GM21390 (cell line): ENCODE measurements around the gene EYS.
"Not testable (repeated sequence)": the region's sequence is repeated elsewhere in the genome, so short reads cannot be mapped to it uniquely, and the experiment has no call there.

Experiments used
- ATAC-seq: cut with Tn5 transposase; IDR thresholded peaks from one replicate; pipeline ENCODE4 v1.9.1; 2021; ENCODE audit not compliant: unreplicated experiment

Gene EYS

DNA sequence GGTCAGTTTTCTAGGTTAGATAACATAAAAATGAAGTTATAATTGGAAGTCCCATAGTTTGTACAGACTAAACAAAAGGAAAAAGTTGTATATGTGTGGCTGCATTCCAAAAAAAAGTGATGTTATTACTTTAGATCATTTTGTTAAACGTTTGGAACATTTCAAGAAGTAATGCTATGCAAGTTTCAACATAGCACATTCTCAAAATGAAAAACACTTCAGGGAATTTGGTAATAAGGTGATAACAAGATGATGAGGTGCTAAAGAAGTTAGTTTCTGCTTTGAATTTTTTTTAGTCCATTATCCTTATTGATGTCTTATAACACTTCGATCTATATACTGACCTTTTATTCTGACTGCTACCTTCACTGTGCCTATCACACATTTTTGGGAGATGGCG lies 1820.7 kb downstream of the EYS start:
- ATAC-seq: no peak

DNA sequence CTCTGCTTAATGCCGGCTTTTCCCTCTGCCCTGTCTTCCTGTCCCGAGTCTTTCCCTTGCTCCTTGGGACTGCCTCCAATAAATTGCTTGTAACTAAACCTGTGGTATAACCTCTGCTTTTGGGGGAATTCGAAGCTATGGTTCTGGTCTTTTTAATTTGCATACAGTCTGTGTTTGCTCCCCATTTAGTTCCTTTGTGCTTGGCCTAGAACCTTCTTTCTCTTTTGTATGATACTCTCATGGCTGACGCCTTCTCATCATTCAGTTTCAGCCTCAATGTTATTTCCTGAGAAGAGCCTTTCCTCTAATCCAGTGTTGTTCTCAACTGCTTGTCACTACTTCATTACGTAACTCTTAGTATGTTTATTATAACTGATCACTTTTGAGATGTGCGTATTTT lies 1823.4 kb downstream of the EYS start:
- peak; percentile 70 for ATAC-seq

- no peak for ATAC-seq
Observed at GRCh38 chr6:63882208-63882607, 1824.8 kb downstream of the EYS start.

DNA sequence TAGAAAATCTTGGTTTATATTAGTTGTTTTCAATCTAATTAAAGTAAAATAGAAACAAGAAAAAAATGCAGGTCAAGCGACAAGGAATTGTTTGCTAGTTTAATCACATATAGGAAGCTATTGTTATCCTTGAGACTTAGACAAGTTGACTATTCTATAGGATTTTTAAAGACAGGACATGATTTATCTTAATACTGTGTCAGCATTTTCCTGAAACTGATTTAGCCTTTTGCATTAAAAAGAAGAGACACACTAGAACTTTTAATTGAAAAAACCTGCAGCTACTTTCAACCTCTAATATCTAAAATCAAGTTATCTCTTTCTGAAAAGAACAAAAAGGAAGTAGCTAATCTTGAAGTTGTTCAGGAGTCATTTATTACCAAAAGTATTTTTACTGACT lies 1825.2 kb downstream of the EYS start:
- ATAC-seq: no peak

- ATAC-seq: no peak
Observed at GRCh38 chr6:63872233-63872632, 1834.8 kb downstream of the EYS start.

DNA sequence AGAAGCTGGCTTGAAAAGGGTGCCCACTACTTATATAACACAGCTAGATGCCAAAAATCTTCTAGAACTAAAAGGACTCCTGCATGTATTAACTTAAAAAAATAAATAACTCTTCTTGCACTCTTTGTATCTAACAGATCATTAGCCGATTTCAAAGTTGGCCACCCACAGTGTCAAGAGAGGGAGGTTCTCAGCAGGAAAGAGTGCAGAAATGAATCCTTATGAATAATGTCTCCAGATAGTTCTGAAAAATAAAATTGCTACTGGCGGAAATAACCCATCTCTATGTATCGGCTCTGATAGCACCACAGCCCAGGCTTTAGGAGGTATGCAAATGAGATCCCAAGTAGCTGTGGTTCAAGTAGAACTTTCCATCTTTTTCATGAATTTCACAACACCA lies 1838.7 kb downstream of the EYS start:
- ATAC-seq: no peak

DNA sequence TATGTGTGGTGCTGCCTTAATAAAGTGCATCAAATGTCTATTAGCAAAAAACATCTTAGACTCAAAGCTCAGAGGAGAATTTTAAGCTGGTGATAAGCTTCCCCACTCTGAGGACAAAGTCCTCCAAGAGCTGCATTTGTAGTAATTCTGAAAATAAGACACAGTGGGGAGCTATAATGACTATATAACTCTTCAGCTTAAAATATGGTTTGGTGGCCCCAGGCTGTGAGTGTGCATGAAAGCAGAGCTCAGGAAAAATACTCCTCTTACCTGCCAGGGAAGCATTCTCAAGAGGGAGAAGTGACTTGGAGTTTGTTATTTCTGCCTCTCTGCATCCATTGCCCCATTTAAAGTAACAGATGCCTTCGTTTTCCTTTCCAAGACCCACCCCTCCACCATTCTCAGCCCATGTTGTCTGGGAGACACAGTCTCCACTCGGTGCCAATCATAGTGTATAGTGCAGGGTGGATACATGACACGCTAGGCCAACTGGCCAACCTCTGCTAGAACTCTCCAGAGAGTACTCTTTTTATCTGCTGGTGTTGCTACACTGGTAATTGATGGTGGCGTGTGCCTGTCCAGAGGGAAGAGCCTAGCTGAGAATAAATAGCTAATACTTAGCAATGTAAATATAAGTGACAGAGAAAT lies 1842.2 kb downstream of the EYS start:
- ATAC-seq: no peak

DNA sequence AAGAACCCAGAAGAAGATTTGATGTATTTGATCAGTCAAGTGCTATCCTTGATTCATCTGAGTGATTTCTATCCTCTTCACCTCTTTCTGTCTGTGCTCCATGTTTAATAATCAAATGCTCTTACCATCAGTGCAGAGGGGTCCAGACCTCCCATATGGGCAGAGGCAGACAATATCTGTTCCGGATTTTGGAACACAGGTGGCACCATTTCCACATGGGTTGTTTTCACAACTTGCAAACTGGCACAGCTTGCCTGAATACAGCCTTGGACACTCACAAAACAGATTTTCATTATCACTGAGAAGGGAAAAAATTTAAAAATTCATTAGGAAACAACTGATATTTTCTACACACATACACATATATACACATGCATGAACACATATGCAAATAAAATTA lies 1843.0 kb downstream of the EYS start:
- ATAC-seq: no peak

- ATAC-seq: no peak
Observed at GRCh38 chr6:63862486-63863198, 1844.4 kb downstream of the EYS start.

GRCh38 chr6:63859528-63859927 lies 1847.5 kb downstream of the EYS start:
- no peak for ATAC-seq

DNA sequence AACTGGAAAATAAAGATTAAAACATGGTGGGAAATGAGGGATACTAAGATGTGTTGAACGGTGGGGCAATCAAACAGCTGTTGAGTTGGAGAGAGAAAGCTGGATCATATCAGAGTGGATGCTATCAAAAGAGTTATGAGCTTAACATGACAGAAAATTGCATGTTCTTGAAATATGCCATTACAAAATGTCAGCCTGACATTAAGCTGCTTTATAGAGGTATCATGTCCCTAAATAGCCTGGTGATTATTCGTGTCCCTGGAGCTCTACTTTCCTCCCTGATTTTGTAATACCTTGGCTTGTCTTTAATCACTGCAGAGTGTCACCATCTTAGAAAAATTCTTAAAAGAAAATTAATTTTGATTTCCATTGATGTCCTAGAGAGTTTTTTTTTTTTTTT lies 1848.3 kb downstream of the EYS start:
- no peak for ATAC-seq

GRCh38 chr6:63856271-63856670 lies 1850.8 kb downstream of the EYS start:
- ATAC-seq: no peak

GRCh38 chr6:63844287-63844686 lies 1862.7 kb downstream of the EYS start:
- no peak for ATAC-seq

GRCh38 chr6:63839485-63839884 lies 1867.5 kb downstream of the EYS start:
- no peak for ATAC-seq

DNA sequence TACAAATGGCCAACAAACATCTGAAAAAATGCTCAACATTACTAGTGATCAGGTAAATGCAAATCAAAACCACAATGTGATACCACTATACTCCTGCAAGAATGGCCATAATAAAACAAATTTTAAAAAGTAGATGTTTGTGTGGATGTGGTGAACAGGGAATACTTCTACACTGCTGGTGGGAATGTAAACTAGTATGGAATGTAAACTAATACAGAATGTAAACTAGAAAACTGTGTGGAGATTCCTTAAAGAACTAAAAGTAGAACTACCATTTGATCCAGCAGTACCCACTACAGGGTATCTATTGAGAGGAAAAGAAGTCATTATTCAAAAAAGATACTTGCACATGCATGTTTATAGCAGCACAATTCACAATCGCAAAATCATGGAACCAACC lies 1878.3 kb downstream of the EYS start:
- ATAC-seq: not testable (repeated sequence)

DNA sequence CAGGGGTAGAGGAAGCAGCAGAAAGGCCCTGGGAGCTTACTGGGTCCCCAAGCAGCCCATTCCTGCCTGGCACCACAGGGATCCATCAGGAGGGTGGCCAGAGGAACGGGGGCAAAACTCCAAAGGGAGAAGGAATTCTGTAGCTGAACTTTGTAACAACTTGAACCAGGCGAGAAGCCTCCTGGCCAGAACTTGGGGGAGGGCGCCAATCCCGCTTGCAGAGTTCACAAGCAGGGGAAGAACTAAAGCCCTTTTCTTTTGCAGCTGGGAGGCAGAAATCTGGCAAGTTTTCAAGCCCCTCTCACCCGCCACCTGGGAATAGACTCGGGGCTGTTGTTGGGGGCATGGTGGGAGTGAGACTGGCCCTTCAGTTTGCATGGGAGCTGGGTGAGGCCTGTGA lies 1882.3 kb downstream of the EYS start:
- ATAC-seq: no peak

DNA sequence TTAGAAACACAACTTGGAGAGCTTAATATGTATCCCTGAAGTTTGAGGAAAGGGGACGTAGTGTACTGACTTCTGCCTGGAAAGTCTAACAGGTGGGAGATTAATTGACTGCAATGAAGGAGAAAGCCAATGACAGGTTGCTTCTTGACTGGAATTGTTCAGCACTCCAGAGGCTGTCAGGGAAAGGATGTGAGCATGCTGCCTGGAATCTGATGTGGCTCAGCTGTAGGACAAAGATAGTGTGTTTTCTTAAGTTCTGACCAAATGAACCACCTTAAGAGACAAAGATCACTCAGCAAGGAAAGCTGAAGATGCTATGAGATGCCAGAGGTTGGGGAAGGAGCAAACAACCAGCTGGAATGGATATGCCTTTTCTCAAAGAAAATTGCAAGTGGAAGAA lies 1885.6 kb downstream of the EYS start:
- no peak for ATAC-seq

DNA sequence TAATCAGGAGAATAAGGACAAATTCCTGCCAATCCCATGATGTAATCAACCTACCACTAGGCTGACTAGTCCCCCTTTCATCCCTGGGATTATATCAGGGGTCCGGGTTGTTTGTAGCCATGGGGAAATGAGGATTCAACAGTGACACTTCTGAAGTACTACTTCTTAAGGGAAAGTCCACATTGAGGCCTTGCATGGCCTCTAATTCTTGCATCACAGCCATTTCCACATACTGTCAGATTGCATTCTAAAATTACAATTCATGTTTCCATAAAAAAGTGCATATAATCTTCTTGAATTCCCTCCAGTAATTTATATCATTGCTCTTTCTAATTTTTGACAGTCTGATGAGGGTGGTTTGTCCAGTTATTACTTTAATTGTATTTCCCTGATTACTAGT lies 1887.2 kb downstream of the EYS start:
- no peak for ATAC-seq

- no peak for ATAC-seq
Observed at GRCh38 chr6:63817492-63818050, 1889.5 kb downstream of the EYS start.

DNA sequence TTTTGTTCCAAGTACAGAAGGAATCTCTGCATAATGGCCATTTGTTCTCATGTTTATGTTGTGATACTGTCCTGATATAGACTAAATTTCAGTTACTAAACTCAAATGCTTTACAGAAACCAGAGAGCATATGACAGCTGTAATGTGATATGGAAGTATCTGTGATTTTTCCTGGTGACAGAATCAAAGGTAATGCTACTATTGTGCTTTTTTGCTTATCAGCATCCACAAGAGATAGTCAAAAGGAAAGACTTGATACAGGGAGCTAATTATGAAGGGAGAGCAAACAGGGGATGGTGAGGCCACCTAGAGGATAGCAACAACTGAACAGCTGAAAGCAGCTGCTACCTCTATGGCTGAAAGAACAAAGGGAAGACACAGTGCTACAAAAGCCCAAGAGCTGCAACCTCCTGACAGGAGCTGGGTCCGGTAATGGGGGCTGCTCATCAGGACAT lies 1890.0 kb downstream of the EYS start:
- no peak for ATAC-seq

DNA sequence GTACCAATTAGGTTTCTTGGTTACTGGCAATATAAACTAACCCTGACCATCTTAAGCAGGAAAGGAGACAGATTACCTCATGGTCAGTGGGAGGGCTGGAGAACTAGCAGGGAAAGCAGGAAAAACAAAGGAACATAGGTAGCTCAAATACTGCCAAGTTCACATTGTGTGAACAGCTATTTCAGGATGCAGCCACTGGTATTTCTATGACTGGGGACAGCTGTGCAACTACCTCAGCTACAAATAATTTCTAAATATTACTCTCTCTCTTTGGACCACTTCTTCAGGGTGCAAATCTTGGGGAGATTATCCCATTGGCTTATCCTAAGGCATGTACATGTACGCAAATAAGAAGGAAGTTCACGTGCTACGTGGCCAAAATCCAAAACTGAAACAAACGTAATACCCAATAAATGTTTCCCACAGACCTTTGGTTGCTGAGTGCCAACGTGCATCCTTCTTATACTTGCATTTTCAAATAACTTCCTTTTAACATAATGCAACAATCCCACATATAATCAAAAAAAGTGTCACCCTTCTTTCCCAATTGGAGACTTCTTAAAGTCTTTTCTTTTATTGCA lies 1890.5 kb downstream of the EYS start:
- no peak for ATAC-seq

DNA sequence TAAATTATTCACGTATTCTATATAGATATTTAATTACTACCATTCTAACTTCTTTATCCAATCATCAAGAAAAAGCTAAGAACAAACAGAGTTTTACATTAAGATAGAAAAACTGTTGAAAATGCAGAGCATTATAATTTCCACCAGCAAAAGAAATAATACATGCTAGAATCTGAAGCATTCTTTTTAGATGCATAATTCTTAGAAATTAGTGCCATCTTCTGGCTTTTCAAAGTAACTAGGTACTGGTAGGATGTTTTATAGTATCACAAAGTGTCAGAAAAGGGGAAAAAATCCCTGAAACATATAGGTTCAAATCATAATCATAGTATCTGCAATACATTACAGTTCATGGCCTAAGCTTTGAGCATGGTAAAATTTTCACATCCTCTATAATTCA lies 1892.6 kb downstream of the EYS start:
- no peak for ATAC-seq
